ENCODE data around the gene FLNB. TPM values are rescaled to one million over a fixed set of nuclear protein-coding genes. Genes with fewer than 3 reads are reported as not detected.

FLNB gene
- total and polyA plus RNA-seq, 2 of the 13 experiments (the other 11 are each of a cell fraction or from before 2014, with no cell fraction given): 106 to 130 TPM

- TF ChIP-seq, protein P1, sequence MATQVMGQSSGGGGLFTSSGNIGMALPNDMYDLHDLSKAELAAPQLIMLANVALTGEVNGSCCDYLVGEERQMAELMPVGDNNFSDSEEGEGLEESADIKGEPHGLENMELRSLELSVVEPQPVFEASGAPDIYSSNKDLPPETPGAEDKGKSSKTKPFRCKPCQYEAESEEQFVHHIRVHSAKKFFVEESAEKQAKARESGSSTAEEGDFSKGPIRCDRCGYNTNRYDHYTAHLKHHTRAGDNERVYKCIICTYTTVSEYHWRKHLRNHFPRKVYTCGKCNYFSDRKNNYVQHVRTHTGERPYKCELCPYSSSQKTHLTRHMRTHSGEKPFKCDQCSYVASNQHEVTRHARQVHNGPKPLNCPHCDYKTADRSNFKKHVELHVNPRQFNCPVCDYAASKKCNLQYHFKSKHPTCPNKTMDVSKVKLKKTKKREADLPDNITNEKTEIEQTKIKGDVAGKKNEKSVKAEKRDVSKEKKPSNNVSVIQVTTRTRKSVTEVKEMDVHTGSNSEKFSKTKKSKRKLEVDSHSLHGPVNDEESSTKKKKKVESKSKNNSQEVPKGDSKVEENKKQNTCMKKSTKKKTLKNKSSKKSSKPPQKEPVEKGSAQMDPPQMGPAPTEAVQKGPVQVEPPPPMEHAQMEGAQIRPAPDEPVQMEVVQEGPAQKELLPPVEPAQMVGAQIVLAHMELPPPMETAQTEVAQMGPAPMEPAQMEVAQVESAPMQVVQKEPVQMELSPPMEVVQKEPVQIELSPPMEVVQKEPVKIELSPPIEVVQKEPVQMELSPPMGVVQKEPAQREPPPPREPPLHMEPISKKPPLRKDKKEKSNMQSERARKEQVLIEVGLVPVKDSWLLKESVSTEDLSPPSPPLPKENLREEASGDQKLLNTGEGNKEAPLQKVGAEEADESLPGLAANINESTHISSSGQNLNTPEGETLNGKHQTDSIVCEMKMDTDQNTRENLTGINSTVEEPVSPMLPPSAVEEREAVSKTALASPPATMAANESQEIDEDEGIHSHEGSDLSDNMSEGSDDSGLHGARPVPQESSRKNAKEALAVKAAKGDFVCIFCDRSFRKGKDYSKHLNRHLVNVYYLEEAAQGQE (IDR thresholded peaks at IDR 0.05; ENCODE audit: borderline replicate concordance in 1 of 2, low read depth in 1 of 2, low read length in 2 of 2): peak in 1 of 2 experiments; percentile 47; a peak in 1 of 4 replicates
- peak; percentile 91 for TF ChIP-seq ZNF280D (CRISPR knock-in tag; IDR thresholded peaks at IDR 0.05)
- TF ChIP-seq SMYD3 (CRISPR knock-in tag; IDR thresholded peaks at IDR 0.05): peak; percentile 68; the same call in 1 of the 2 replicates
- TF ChIP-seq ZFP1 (CRISPR knock-in tag; IDR thresholded peaks at IDR 0.05): no peak
- no peak for TF ChIP-seq ZNF256 (CRISPR knock-in tag; conservative IDR thresholded peaks at IDR 0.05)
- TF ChIP-seq TCF7 (IDR thresholded peaks at IDR 0.05; ENCODE audit: low read depth): no peak
- TF ChIP-seq ZEB1 (IDR thresholded peaks at IDR 0.05; ENCODE audit: insufficient replicate concordance, low read depth): peak; percentile 20
- TF ChIP-seq ZNF558 (CRISPR knock-in tag; IDR thresholded peaks at IDR 0.05; ENCODE audit: borderline replicate concordance): peak; percentile 67; the same call in 1 of the 2 replicates
- TF ChIP-seq NAIF1 (CRISPR knock-in tag; IDR thresholded peaks at IDR 0.05; ENCODE audit: borderline replicate concordance): no peak
- no peak for TF ChIP-seq FIP1L1 (IDR thresholded peaks at IDR 0.05; ENCODE audit: borderline replicate concordance, insufficient read depth, low read depth, low read length)
- TF ChIP-seq GLMP (CRISPR knock-in tag; IDR thresholded peaks at IDR 0.05; ENCODE audit: borderline replicate concordance): no peak
- TF ChIP-seq ATF7-NPFF (CRISPR knock-in tag; IDR thresholded peaks at IDR 0.05; ENCODE audit: low read depth): peak; percentile 90; the same call in 1 of the 2 replicates
- TF ChIP-seq TCF7L2 (IDR thresholded peaks at IDR 0.05; ENCODE audit: low read depth, low read length): no peak
- TF ChIP-seq IRF1 (CRISPR knock-in tag; IDR thresholded peaks at IDR 0.05; ENCODE audit: low read depth): no peak
- TF ChIP-seq SUZ12 (IDR thresholded peaks at IDR 0.05; ENCODE audit: low read depth, low read length): no peak
- no peak for TF ChIP-seq BCL3 (CRISPR knock-in tag; IDR thresholded peaks at IDR 0.05)
- peak; percentile 82; the same call in 1 of the 2 replicates for TF ChIP-seq HOXA5 (CRISPR knock-in tag; IDR thresholded peaks at IDR 0.05)
- no peak for TF ChIP-seq CENPT (CRISPR knock-in tag; IDR thresholded peaks at IDR 0.05; ENCODE audit: low read depth)
Measured at GRCh38 chr3:58008141-58009025, at the start of gene FLNB (continued).
